HepG2 (cell line): ENCODE measurements around the gene NAA38. TPM values are rescaled to one million over a fixed set of nuclear protein-coding genes. Genes with fewer than 3 reads are reported as not detected.

ENCODE experiments used
- AHDC1 ChIP-seq: sonication (generic); formaldehyde crosslinking; IDR thresholded peaks from 2 replicates; pipeline ENCODE4 v1.5.1; 2020; ENCODE audit warnings: mild to moderate bottlenecking, missing genetic modification reagents, borderline replicate concordance
- ARHGAP35 ChIP-seq: sonication (generic); formaldehyde crosslinking; IDR thresholded peaks from 2 replicates; pipeline ENCODE4 v1.9.0; 2022; ENCODE audit warnings: mild to moderate bottlenecking, inconsistent platforms, moderate library complexity, missing genetic modification reagents, borderline replicate concordance
- ELK4 ChIP-seq: sonication (generic); formaldehyde crosslinking; IDR thresholded peaks from 2 replicates; pipeline ENCODE4 v1.9.0; 2021; ENCODE audit warnings: missing genetic modification reagents, borderline replicate concordance
- FIP1L1 ChIP-seq: fragments of 200-400 bp; formaldehyde crosslinking; IDR thresholded peaks from 2 replicates; pipeline ENCODE4 v1.6.1; 2018; ENCODE audit warnings: low read depth, mild to moderate bottlenecking, low read length, moderate library complexity, borderline replicate concordance; ENCODE audit not compliant: insufficient read depth
- FOSL1 ChIP-seq: sonication (generic); formaldehyde crosslinking; IDR thresholded peaks from 2 replicates; pipeline ENCODE4 v1.9.0; 2021; ENCODE audit warnings: missing genetic modification reagents, borderline replicate concordance
- GZF1 ChIP-seq: sonication (generic); formaldehyde crosslinking; IDR thresholded peaks from 2 replicates; pipeline ENCODE4 v1.5.1; 2020; ENCODE audit warnings: mild to moderate bottlenecking, missing genetic modification reagents
- IKZF1 ChIP-seq: fragments of 450-650 bp; IDR thresholded peaks from 2 replicates; pipeline ENCODE4 v1.7.1; 2016
- KDM2A ChIP-seq: sonication (generic); formaldehyde crosslinking; IDR thresholded peaks from 2 replicates; pipeline ENCODE4 v1.4.0; 2020; ENCODE audit warnings: low read depth, missing genetic modification reagents, borderline replicate concordance
- KDM3A ChIP-seq: IDR thresholded peaks from 2 replicates; pipeline ENCODE4 v1.6.1; 2018; ENCODE audit warnings: low read depth, missing compliant biosample characterization
- NBN ChIP-seq: fragments of 450-650 bp; conservative IDR thresholded peaks from 2 replicates; pipeline ENCODE4 v1.6.1; 2017
- NONO ChIP-seq, 2 experiments: fragments of 450-650 bp in 1 of 2; sonication (generic) in 1 of 2; formaldehyde crosslinking in 1 of 2; IDR thresholded peaks in 1 of 2; conservative IDR thresholded peaks in 1 of 2; 2 replicates each; pipeline versions ENCODE4 v1.6.1 to v1.8.0; 2017 to 2022; ENCODE audit warnings: mild to moderate bottlenecking in 1 of 2, missing genetic modification reagents in 1 of 2, moderate library complexity in 1 of 2
- SNRNP70 ChIP-seq: fragments of 200-400 bp; formaldehyde crosslinking; IDR thresholded peaks from 2 replicates; pipeline ENCODE4 v1.6.1; 2017; ENCODE audit warnings: mild to moderate bottlenecking, low read depth, low read length, moderate library complexity
- SOX13 ChIP-seq, 3 experiments: fragments of 450-650 bp in 1 of 3; sonication (generic) in 1 of 3; formaldehyde crosslinking in 1 of 3; IDR thresholded peaks in 2 of 3; conservative IDR thresholded peaks in 1 of 3; 2 replicates each; pipeline versions ENCODE4 v1.5.0 to v1.6.1; 2016 to 2020; ENCODE audit warnings: antibody characterized with exemption in 1 of 3, mild to moderate bottlenecking in 1 of 3, missing compliant biosample characterization in 1 of 3, missing genetic modification reagents in 1 of 3, moderate library complexity in 1 of 3
- STAT6 ChIP-seq: sonication (generic); formaldehyde crosslinking; IDR thresholded peaks from 2 replicates; pipeline ENCODE4 v1.4.0; 2020; ENCODE audit warnings: missing genetic modification reagents, mild to moderate bottlenecking, borderline replicate concordance
- TEAD3 ChIP-seq: optimal IDR thresholded peaks from 2 replicates; pipeline ENCODE3; 2016; ENCODE audit warnings: borderline replicate concordance
- ZC3H4 ChIP-seq: sonication (generic); formaldehyde crosslinking; IDR thresholded peaks from 2 replicates; pipeline ENCODE4 v1.4.0; 2020; ENCODE audit warnings: missing genetic modification reagents, borderline replicate concordance
- ZNF430 ChIP-seq: sonication (generic); formaldehyde crosslinking; IDR thresholded peaks from 2 replicates; pipeline ENCODE4 v1.9.0; 2021; ENCODE audit warnings: mild to moderate bottlenecking, missing genetic modification reagents
- ZNF572 ChIP-seq: sonication (generic); formaldehyde crosslinking; IDR thresholded peaks from 2 replicates; pipeline ENCODE4 v1.5.1; 2020; ENCODE audit warnings: mild to moderate bottlenecking, missing genetic modification reagents
- polyA plus RNA-seq, 8 experiments: library from polyadenylated mRNA; depleted of rRNA in 3 of 8; stranded (reverse) in 7 of 8; unstranded in 1 of 8; fragments of >200 nt; fragmentation: Illumina TruSeq in 4 of 8; extraction: Trizol in 4 of 8; gene quantifications; 2 replicates each; pipeline versions ENCODE4 v1.2.1 to v1.2.3, GENCODE V29; 2011 to 2016; ENCODE audit warnings: low read depth in 4 of 8, missing spikeins in 1 of 8, mixed read lengths in 1 of 8; ENCODE audit not compliant: insufficient read depth in 1 of 8
- total RNA-seq, 5 experiments: library from RNA; depleted of rRNA; stranded (reverse); fragments of >200 nt; fragmentation: Illumina TruSeq; extraction: Trizol; gene quantifications; 2 replicates each; pipeline ENCODE4 v1.2.3, GENCODE V29; 2016; ENCODE audit warnings: low read depth in 1 of 5

Gene NAA38
- total and polyA plus RNA-seq, 2 of the 13 experiments (the other 11 are each of a cell fraction or from before 2014, with no cell fraction given), result 46.9 to 91.6 TPM

GRCh38 chr17:7856811-7857712 lies at the start of gene NAA38 (continued):
- TF ChIP-seq FIP1L1 (no peak), ARHGAP35 (CRISPR knock-in tag) (no peak), SNRNP70 (no peak), KDM2A (CRISPR knock-in tag) (peak; percentile 99), NBN (no peak), STAT6 (CRISPR knock-in tag) (no peak), ZNF572 (CRISPR knock-in tag) (no peak), FOSL1 (CRISPR knock-in tag) (no peak), NONO (IDR thresholded peaks at IDR 0.05) (no peak), NONO (CRISPR knock-in tag; conservative IDR thresholded peaks at IDR 0.05) (peak; percentile 45; the same call in 1 of the 2 replicates), KDM3A (CRISPR knock-in tag) (peak; percentile 61; the same call in 1 of the 2 replicates), IKZF1 (no peak), GZF1 (CRISPR knock-in tag) (peak; percentile 83; the same call in 1 of the 2 replicates), ZC3H4 (CRISPR knock-in tag) (no peak), SOX13 (IDR thresholded peaks at IDR 0.05) (peak; percentile 37; the same call in 1 of the 2 replicates), SOX13 (CRISPR knock-in tag; conservative IDR thresholded peaks at IDR 0.05 in 1 of 2, IDR thresholded peaks at IDR 0.05 in 1 of 2) (no peak; a peak in 1 of 4 replicates), AHDC1 (CRISPR knock-in tag) (no peak), ELK4 (no peak), ZNF430 (peak; percentile 18; the same call in 1 of the 2 replicates), TEAD3 (CRISPR knock-in tag) (peak; percentile 71)
